ENCODE results near the gene ZNF473. TPM values are rescaled to one million over a fixed set of nuclear protein-coding genes. Genes with fewer than 3 reads are reported as not detected.
"Not testable (repeated sequence)": the region's sequence is repeated elsewhere in the genome, so short reads cannot be mapped to it uniquely, and the experiment has no call there.

Gene ZNF473
- total RNA-seq, 1 experiment from 2014 or later, result 42.5 TPM

DNA sequence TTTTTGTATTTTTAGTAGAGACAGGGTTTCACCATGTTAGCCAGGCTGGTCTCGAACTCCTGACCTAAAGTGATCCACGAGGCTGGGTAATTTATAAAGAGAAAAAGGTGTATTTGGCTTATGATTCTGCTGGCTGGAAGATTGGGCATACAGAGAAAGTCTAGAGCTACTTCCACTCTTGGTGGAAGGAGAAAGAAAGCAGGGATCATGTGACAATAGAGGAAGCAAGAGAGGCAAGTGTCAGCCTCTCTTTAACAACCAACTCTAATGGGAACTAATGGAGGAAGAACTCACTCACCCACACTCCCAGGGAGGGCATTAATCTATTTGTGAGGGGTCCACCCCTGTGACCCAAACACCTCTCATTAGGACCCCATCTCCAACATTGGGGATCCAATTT is 58.6 kb downstream of the ZNF473 start:
- in situ Hi-C loops (cut with HindIII; ENCODE audit: low sequenced_read_pairs); DNase-seq (ENCODE audit: low spot score): not testable (repeated sequence)

DNA sequence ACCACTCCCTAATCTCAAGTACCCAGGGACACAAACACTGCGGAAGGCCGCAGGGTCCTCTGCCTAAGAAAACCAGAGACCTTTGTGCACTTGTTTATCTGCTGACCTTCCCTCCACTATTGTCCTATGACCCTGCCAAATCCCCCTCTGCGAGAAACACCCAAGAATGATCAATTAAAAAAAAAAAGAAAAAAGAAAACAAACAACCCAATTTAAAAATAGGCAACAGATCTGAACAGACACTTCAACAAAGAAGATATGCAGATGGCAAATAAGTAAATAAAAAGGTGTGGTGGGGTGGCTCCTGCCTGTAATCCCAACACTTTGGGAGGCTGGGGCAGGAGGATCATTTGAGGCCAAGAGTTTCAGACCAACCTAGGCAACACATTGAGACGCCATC is 61.3 kb downstream of the ZNF473 start:
- in situ Hi-C loops (cut with HindIII; ENCODE audit: low sequenced_read_pairs); DNase-seq (ENCODE audit: low spot score): not testable (repeated sequence)

DNA sequence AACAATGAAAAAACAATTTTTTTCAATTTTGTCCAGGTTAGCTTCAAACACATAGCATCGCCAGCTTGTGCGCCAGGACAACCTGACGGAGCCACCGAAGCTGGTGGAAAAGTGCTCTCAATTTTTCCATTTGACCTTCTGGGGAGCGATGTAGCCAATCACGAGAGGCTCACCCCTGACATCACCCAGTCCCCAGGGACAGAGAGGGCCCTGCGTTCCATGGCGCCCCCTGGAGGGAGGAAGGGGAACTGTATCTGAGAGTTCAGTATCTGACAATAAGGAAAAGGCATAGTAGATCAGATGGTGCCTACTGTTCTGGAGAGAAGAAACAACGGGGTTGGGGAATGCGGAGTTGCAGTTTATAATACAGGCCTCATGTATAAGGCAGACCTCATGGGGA is 64.9 kb downstream of the ZNF473 start:
- in situ Hi-C loops (cut with HindIII; ENCODE audit: low sequenced_read_pairs); DNase-seq (ENCODE audit: low spot score): not testable (repeated sequence)

DNA sequence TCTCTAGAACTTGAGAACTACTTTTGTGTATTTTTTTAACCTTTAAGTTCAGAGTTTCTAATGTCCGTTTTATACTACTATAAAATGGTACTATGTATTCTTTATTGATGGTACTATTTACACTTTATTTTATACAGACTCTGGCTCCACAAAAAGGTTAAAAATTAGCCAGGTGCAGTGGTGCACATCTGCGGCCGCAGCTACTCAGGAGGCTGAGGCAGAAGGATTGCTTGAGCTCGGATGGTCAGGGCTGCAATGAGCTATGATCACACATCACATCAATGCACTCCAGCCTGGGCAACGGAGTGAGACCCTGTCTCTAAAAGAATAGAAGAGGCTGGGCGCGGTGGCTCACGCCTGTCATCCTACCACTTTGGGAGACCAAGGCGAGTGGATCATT is 66.0 kb downstream of the ZNF473 start:
- DNase-seq (ENCODE audit: low spot score); in situ Hi-C loops (cut with HindIII; ENCODE audit: low sequenced_read_pairs): not testable (repeated sequence)

DNA sequence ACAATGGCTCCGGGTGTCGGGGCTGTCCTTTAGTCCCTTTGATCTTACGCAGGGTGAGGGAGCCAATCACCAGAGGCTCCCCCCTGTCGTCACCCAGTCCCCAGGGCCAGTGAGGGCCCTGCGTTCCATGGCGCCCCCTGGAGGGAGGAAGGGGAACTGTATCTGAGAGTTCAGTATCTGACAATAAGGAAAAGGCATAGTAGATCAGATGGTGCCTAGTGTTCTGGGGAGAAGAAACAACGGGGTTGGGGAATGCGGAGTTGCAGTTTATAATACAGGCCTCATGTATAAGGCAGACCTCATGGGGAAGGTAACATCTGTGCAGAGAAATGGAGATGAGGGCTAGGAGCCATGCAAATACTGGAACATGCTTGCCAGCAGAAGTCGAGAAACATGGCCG is 66.8 kb downstream of the ZNF473 start:
- in situ Hi-C loops (cut with HindIII; ENCODE audit: low sequenced_read_pairs); DNase-seq (ENCODE audit: low spot score): not testable (repeated sequence)

DNA sequence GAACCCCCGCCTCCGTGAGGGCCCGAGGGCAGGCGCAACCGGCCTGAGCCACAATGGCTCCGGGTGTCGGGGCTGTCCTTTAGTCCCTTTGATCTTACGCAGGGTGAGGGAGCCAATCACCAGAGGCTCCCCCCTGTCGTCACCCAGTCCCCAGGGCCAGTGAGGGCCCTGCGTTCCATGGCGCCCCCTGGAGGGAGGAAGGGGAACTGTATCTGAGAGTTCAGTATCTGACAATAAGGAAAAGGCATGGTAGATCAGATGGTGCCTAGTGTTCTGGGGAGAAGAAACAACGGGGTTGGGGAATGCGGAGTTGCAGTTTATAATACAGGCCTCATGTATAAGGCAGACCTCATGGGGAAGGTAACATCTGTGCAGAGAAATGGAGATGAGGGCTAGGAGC is 72.1 kb downstream of the ZNF473 start:
- DNase-seq (ENCODE audit: low spot score); in situ Hi-C loops (cut with HindIII; ENCODE audit: low sequenced_read_pairs): not testable (repeated sequence)

DNA sequence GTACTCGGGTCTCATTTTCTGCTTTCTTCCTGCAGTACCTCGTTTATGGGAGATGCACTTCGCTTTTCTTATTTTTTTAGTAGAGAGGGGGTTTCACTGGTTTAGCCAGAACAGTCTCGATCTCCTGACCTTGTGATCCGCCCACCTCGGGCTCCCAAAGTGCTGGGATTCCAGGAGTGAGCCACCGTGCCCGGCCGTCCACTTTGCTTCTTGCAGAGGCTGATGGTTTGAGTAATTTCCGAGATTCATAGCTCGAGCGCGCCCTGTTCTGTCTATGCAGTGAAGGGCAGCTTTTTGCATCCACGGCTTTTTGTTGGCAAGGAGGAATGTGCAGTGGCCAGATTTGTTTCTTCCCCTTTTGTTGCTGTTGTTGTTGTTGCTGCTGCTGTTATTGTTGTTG is 73.1 kb downstream of the ZNF473 start:
- DNase-seq (ENCODE audit: low spot score); in situ Hi-C loops (cut with HindIII; ENCODE audit: low sequenced_read_pairs): not testable (repeated sequence)

DNA sequence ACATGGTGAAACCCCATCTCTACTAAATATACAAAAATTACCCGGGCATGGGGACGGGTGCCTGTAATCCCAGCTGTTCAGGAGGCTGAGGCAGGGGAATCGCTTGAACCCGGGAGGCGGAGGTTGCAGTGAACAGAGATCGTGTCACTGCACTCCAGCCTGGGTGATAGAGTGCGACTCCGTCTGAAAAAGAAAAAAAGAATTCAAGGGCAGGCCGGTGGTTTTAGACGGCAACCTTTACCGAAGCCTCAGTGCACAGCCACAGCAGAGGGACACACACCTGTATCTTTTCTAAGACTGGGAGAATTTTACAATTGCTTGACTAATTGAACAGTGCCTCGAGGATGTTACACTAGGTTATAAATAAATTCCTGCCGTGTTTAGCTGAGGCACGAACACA is 73.9 kb downstream of the ZNF473 start:
- DNase-seq (ENCODE audit: low spot score); in situ Hi-C loops (cut with HindIII; ENCODE audit: low sequenced_read_pairs): not testable (repeated sequence)

DNA sequence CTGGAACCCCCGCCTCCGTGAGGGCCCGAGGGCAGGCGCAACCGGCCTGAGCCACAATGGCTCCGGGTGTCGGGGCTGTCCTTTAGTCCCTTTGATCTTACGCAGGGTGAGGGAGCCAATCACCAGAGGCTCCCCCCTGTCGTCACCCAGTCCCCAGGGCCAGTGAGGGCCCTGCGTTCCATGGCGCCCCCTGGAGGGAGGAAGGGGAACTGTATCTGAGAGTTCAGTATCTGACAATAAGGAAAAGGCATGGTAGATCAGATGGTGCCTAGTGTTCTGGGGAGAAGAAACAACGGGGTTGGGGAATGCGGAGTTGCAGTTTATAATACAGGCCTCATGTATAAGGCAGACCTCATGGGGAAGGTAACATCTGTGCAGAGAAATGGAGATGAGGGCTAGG is 75.1 kb downstream of the ZNF473 start:
- in situ Hi-C loops (cut with HindIII; ENCODE audit: low sequenced_read_pairs); DNase-seq (ENCODE audit: low spot score): not testable (repeated sequence)

Other genes starting within 250 kb of the ZNF473 start
- 33.9 and 38.6 TPM in 2 replicates for gene FUZ, start 212.7 kb upstream of the ZNF473 start, total RNA-seq (2014; rRNA removed; shearing (Covaris generic))
- 30.2 and 44.7 TPM in 2 replicates for gene MED25, start 207.7 kb upstream of the ZNF473 start, total RNA-seq (2014; rRNA removed; shearing (Covaris generic))
- 147 and 166 TPM in 2 replicates for gene PTOV1, start 174.8 kb upstream of the ZNF473 start, total RNA-seq (2014; rRNA removed; shearing (Covaris generic))
- gene PNKP, start 158.4 kb upstream of the ZNF473 start, total RNA-seq (2014; rRNA removed; shearing (Covaris generic)), result 90.2 and 111 TPM in 2 replicates
- 14.0 and 18.0 TPM in 2 replicates for gene AKT1S1, start 148.7 kb upstream of the ZNF473 start, total RNA-seq (2014; rRNA removed; shearing (Covaris generic))
- 6.5 and 7.6 TPM in 2 replicates for gene TBC1D17, start 148.3 kb upstream of the ZNF473 start, total RNA-seq (2014; rRNA removed; shearing (Covaris generic))
- 0.07 and 0.80 TPM in 2 replicates for gene IL4I1, start 129.1 kb upstream of the ZNF473 start, total RNA-seq (2014; rRNA removed; shearing (Covaris generic))
- 9.4 and 12.4 TPM in 2 replicates for gene ATF5, start 96.8 kb upstream of the ZNF473 start, total RNA-seq (2014; rRNA removed; shearing (Covaris generic))
- gene NUP62, start 96.5 kb upstream of the ZNF473 start, total RNA-seq (2014; rRNA removed; shearing (Covaris generic)), result 79.9 and 86.1 TPM in 2 replicates
- not detected in 2 replicates for gene SIGLEC11, start 64.8 kb upstream of the ZNF473 start, total RNA-seq (2014; rRNA removed; shearing (Covaris generic))
- gene VRK3, start 633 bp upstream of the ZNF473 start, total RNA-seq (2014; rRNA removed; shearing (Covaris generic)), result 26.0 and 28.6 TPM in 2 replicates
- not detected in 2 replicates for gene IZUMO2, start 137.3 kb downstream of the ZNF473 start, total RNA-seq (2014; rRNA removed; shearing (Covaris generic))
- 8.8 and 10.3 TPM in 2 replicates for gene MYH14, start 177.6 kb downstream of the ZNF473 start, total RNA-seq (2014; rRNA removed; shearing (Covaris generic))

Measured in G401 (cell line).